IMR-90 (cell line): ENCODE measurements around the gene IL1R2. TPM values are rescaled to one million over a fixed set of nuclear protein-coding genes. Genes with fewer than 3 reads are reported as not detected.

Experiments
- ATAC-seq: fragments of 200-7000 bp; cut with Tn5 transposase; 2 replicates; pipeline ENCODE4 v1.9.1; 2020; ENCODE audit warnings: low read depth, mild to moderate bottlenecking, moderate library complexity
- BruUV-seq: library from RNA; stranded (reverse); fragments of 400-500 nt; replicated peaks from 2 replicates; lab custom pipeline; 2021; lab: Mats Ljungman, UMichigan
- CTCF ChIA-PET: fragments of 300-600 bp; formaldehyde crosslinking; extraction: SDS; loops from one replicate; lab custom pipeline; 2021; ENCODE audit warnings: antibody characterized with exemption; lab: Yijun Ruan, JAX
- POLR2A ChIA-PET: fragments of 300-600 bp; sonication (Branson Sonifier 250); formaldehyde crosslinking; loops from one replicate; lab custom pipeline; 2022; ENCODE audit warnings: antibody characterized with exemption; ENCODE audit not compliant: unreplicated experiment; lab: Charles Lee
- DNase-seq: peaks from one replicate; pipeline ENCODE4 v3.0.0; 2013
- H2AFZ ChIP-seq: replicated peaks from 2 replicates; pipeline ENCODE3; 2013; ENCODE audit warnings: low read length, mild to moderate bottlenecking; ENCODE audit not compliant: poor library complexity
- H2AK5ac ChIP-seq: 2 replicates; pipeline ENCODE4 v1.6.1; 2013; ENCODE audit warnings: low read depth, low read length, inconsistent platforms
- H2AK9ac ChIP-seq: replicated peaks from 2 replicates; pipeline ENCODE3; 2013; ENCODE audit warnings: mild to moderate bottlenecking, low read depth, low read length, moderate library complexity; ENCODE audit not compliant: poor library complexity
- H2BK120ac ChIP-seq: 2 replicates; pipeline ENCODE4 v1.6.1; 2013; ENCODE audit warnings: low read depth, low read length, inconsistent platforms
- H2BK15ac ChIP-seq: 3 replicates; pipeline ENCODE4 v1.6.1; 2013; ENCODE audit warnings: low read depth, low read length, inconsistent platforms
- H2BK20ac ChIP-seq: 2 replicates; pipeline ENCODE4 v1.6.1; 2013; ENCODE audit warnings: low read depth, mild to moderate bottlenecking, inconsistent platforms, low read length, moderate library complexity
- H2BK5ac ChIP-seq: 2 replicates; pipeline ENCODE4 v1.6.1; 2013; ENCODE audit warnings: mild to moderate bottlenecking, low read depth, low read length, inconsistent platforms; ENCODE audit not compliant: poor library complexity, severe bottlenecking
- H3K14ac ChIP-seq: replicated peaks from 2 replicates; pipeline ENCODE4 v1.6.1; 2013; ENCODE audit warnings: low read depth, low read length, inconsistent platforms
- H3K18ac ChIP-seq: 2 replicates; pipeline ENCODE4 v1.6.1; 2013; ENCODE audit warnings: low read depth, low read length, control low read depth
- H3K23ac ChIP-seq: 2 replicates; pipeline ENCODE4 v1.6.1; 2013; ENCODE audit warnings: low read depth, low read length, inconsistent platforms
- H3K27ac ChIP-seq: 2 replicates; pipeline ENCODE4 v1.5.1; 2013; ENCODE audit warnings: mild to moderate bottlenecking, control low read depth, low read length; ENCODE audit not compliant: insufficient read depth
- H3K27me3 ChIP-seq: 2 replicates; pipeline ENCODE4 v1.6.1; 2013; ENCODE audit warnings: low read length; ENCODE audit not compliant: control insufficient read depth, insufficient read depth
- H3K36me3 ChIP-seq: 2 replicates; pipeline ENCODE4 v1.6.1; 2013; ENCODE audit warnings: low read length, mixed read lengths; ENCODE audit not compliant: control insufficient read depth, insufficient read depth
- H3K4ac ChIP-seq: 2 replicates; pipeline ENCODE4 v1.6.1; 2013; ENCODE audit warnings: low read depth, low read length, inconsistent platforms
- H3K4me1 ChIP-seq: 2 replicates; pipeline ENCODE4 v1.6.1; 2013; ENCODE audit warnings: low read length, mixed read lengths; ENCODE audit not compliant: control insufficient read depth, insufficient read depth
- H3K4me2 ChIP-seq: 2 replicates; pipeline ENCODE4 v1.6.1; 2013; ENCODE audit warnings: low read depth, mild to moderate bottlenecking, control low read depth, low read length, moderate library complexity
- H3K4me3 ChIP-seq: 2 replicates; pipeline ENCODE4 v1.5.1; 2013; ENCODE audit warnings: low read depth, mild to moderate bottlenecking, control low read depth, low read length, moderate library complexity; ENCODE audit not compliant: insufficient read depth
- H3K56ac ChIP-seq: 2 replicates; pipeline ENCODE4 v1.6.1; 2013; ENCODE audit warnings: low read length, inconsistent platforms; ENCODE audit not compliant: insufficient read depth; ENCODE audit errors: extremely low read depth
- H3K79me1 ChIP-seq, 2 experiments: 2 replicates each; pipeline ENCODE4 v1.6.1; 2013; ENCODE audit warnings: low read length in 2 of 2, inconsistent platforms in 1 of 2, low read depth in 1 of 2
- H3K9ac ChIP-seq: 2 replicates; pipeline ENCODE4 v1.6.1; 2013; ENCODE audit warnings: low read depth, low read length, control low read depth
- H3K9me1 ChIP-seq: 2 replicates; pipeline ENCODE4 v1.6.1; 2013; ENCODE audit warnings: low read length, inconsistent platforms; ENCODE audit not compliant: insufficient read depth
- H3K9me3 ChIP-seq: 2 replicates; pipeline ENCODE4 v1.6.1; 2013; ENCODE audit warnings: low read length; ENCODE audit not compliant: control insufficient read depth, insufficient read depth
- H4K20me1 ChIP-seq: 2 replicates; pipeline ENCODE4 v1.6.1; 2013; ENCODE audit warnings: low read length, inconsistent platforms; ENCODE audit not compliant: insufficient read depth
- H4K5ac ChIP-seq: 2 replicates; pipeline ENCODE4 v1.6.1; 2013; ENCODE audit warnings: mild to moderate bottlenecking, low read depth, low read length, control low read depth
- H4K8ac ChIP-seq, 2 experiments: 2 replicates each; pipeline ENCODE4 v1.6.1; 2013; ENCODE audit warnings: low read depth in 2 of 2, low read length in 2 of 2, control low read depth in 1 of 2, inconsistent platforms in 1 of 2
- H4K91ac ChIP-seq: 2 replicates; pipeline ENCODE4 v1.6.1; 2013; ENCODE audit warnings: low read depth, low read length, inconsistent platforms; ENCODE audit not compliant: insufficient read depth
- CHD1 ChIP-seq: IDR thresholded peaks from 2 replicates; pipeline ENCODE4 v1.6.1; 2012; ENCODE audit warnings: low read depth, low read length, improper control_type of control experiment
- WGBS, 2 experiments: methylation state at CpG; one replicate each; pipeline versions ENCODE4 v1.1.5 to v1.1.7; 2013; ENCODE audit warnings: missing lambda C conversion rate in 2 of 2; ENCODE audit not compliant: insufficient read length in 1 of 2; ENCODE audit errors: extremely low coverage in 2 of 2; 5-methylcytosine and 5-hydroxymethylcytosine counted together
- dilution Hi-C: fragments of 300-500 bp; cut with HindIII; formaldehyde crosslinking; loops from one replicate; pipeline ENCODE4 v1.14.3; 2018; ENCODE audit warnings: low sequenced_read_pairs; ENCODE audit not compliant: unreplicated experiment
- in situ Hi-C: fragments of 300-500 bp; cut with MboI; formaldehyde crosslinking; loops from 3 replicates; pipeline ENCODE4 v1.14.3; 2019; ENCODE audit warnings: low sequenced_read_pairs, inconsistent platforms, mixed read lengths
- intact Hi-C: fragments of 100-400 bp; cut with micrococcal nuclease; formaldehyde crosslinking; loops from 2 replicates; pipeline ENCODE4 v1.10.0; 2022
- polyA plus RNA-seq, 3 experiments: library from polyadenylated mRNA; depleted of rRNA; stranded (reverse); fragments of >200 nt; gene quantifications; 2 replicates each; pipeline ENCODE4 v1.2.3, GENCODE V29; 2012; ENCODE audit warnings: low replicate concordance in 1 of 3
- total RNA-seq: library from RNA; depleted of rRNA; stranded (reverse); fragments of >200 nt; gene quantifications from 2 replicates; pipeline ENCODE4 v1.2.3, GENCODE V29; 2012

Gene IL1R2
- total and polyA plus RNA-seq, 2 of the 4 experiments (the other 2 are of a cell fraction), result not detected

GRCh38 chr2:102063487-102063911, 71.7 kb downstream of the IL1R2 start:
- Histone ChIP-seq H3K9me1 (peaks cover 17% of the 10 kb centered on the region), H3K27me3 (no peaks in the 10 kb centered on the region), H2AK9ac (peak overlapping the region; percentile 44), H3K23ac (peak overlapping the region; percentile 78; the same call in 1 of the 2 replicates), H2AK5ac (peak overlapping the region; percentile 84), H3K4me2 (peak overlapping the region; percentile 5; the same call in 1 of the 2 replicates), H4K20me1 (no peaks in the 10 kb centered on the region), H4K8ac (peak overlapping the region; percentile 82 to 92; a peak in 3 of 4 replicates), H4K5ac (peak overlapping the region; percentile 63), H2BK120ac (peak overlapping the region; percentile 100), H3K4me1 (peaks cover 29% of the 10 kb centered on the region), H4K91ac (peak overlapping the region; percentile 97), H3K14ac (peak overlapping the region; percentile 87), H3K18ac (peak overlapping the region; percentile 95), H3K4ac (peak overlapping the region; percentile 98), H2AFZ (peak overlapping the region; percentile 36), H3K36me3 (no peaks in the 10 kb centered on the region), H3K9ac (no peak overlapping the region), H2BK5ac (peak overlapping the region; percentile 97), H3K56ac (peak overlapping the region; percentile 86; the same call in 1 of the 2 replicates), H2BK20ac (peak overlapping the region; percentile 95), H3K27ac (peak overlapping the region; percentile 98), H3K9me3 (peaks cover 4% of the 10 kb centered on the region), H2BK15ac (peak overlapping the region; percentile 96; the same call in 2 of the 3 replicates), H3K4me3 (no peak overlapping the region), H3K79me1 (peaks cover 0 to 8% of the 10 kb centered on the region in 2 experiments; a peak in 2 of 4 replicates)
- CTCF ChIA-PET, result interaction anchor here (1.5 kb wide), 1 partner anchor 178 kb away, joined by 6 read pairs; no protein-coding TSS in a partner anchor
- dilution Hi-C loops, result no loop called here
- whole genome bisulfite sequencing, 2 experiments, result 100% methylated on average over 1 of the region's 6 CpGs; no CpG with 5 or more reads in 1 of the 2 experiments
- ATAC-seq, result peak; percentile 22
- TF ChIP-seq CHD1, result no peak
- intact Hi-C loops, result no loop called here
- in situ Hi-C loops, result no loop called here
- DNase-seq, result peak; percentile 51
- POLR2A ChIA-PET, result interaction anchor here (0.5 to 1.6 kb wide), 5 partner anchors 8 to 45 kb away, joined by 3 to 10 read pairs (median 6); no protein-coding TSS in a partner anchor
- BruUV-seq, result no TSS peak
